ENCODE results near the gene A3GALT2. TPM values are rescaled to one million over a fixed set of nuclear protein-coding genes. Genes with fewer than 3 reads are reported as not detected.

Gene A3GALT2
- total RNA-seq, 2 experiments from 2014 or later: not detected

- TF ChIP-seq CTCF (IDR thresholded peaks at IDR 0.05): no peak
- ATAC-seq (no peak), DNase-seq (no peak)
- Mint-ChIP-seq H3K36me3 (ENCODE audit: low read depth) (peaks cover 30% of the 10 kb centered on the region), H3K4me3 (no peak overlapping the region), H3K27me3 (no peaks in the 10 kb centered on the region), H3K9me3 (no peaks in the 10 kb centered on the region), H3K4me1 (ENCODE audit: low read depth) (no peaks in the 10 kb centered on the region), H3K27ac (no peak overlapping the region)
- intact Hi-C loops (cut with micrococcal nuclease): no loop called here
- ChIA-PET CTCF (no interaction called here), POLR2A (no interaction called here)
Measured at GRCh38 chr1:33326785-33327184, 5.9 kb upstream of the A3GALT2 start.

GRCh38 chr1:33324677-33325575 lies 4.0 kb upstream of the A3GALT2 start:
- H3K4me1 Mint-ChIP-seq (ENCODE audit: low read depth): no peaks in the 10 kb centered on the region
- no peak for TF ChIP-seq CTCF (IDR thresholded peaks at IDR 0.05)
- no peak overlapping the region for H3K4me3 Mint-ChIP-seq
- no peaks in the 10 kb centered on the region for H3K27me3 Mint-ChIP-seq
- no peak overlapping the region for H3K27ac Mint-ChIP-seq
- CTCF ChIA-PET: no interaction called here
- POLR2A ChIA-PET: no interaction called here
- DNase-seq (no peak), ATAC-seq (no peak)
- peaks cover 29% of the 10 kb centered on the region for H3K36me3 Mint-ChIP-seq (ENCODE audit: low read depth)
- intact Hi-C loops (cut with micrococcal nuclease): no loop called here
- no peaks in the 10 kb centered on the region for H3K9me3 Mint-ChIP-seq

GRCh38 chr1:33323663-33324477 lies 3.0 kb upstream of the A3GALT2 start:
- intact Hi-C loops (cut with micrococcal nuclease): no loop called here
- no peaks in the 10 kb centered on the region for H3K27me3 Mint-ChIP-seq
- H3K9me3 Mint-ChIP-seq: no peaks in the 10 kb centered on the region
- no peak overlapping the region for H3K27ac Mint-ChIP-seq
- peaks cover 22% of the 10 kb centered on the region for H3K36me3 Mint-ChIP-seq (ENCODE audit: low read depth)
- H3K4me1 Mint-ChIP-seq (ENCODE audit: low read depth): no peaks in the 10 kb centered on the region
- ATAC-seq (no peak), DNase-seq (no peak)
- no peak for TF ChIP-seq CTCF (IDR thresholded peaks at IDR 0.05)
- no peak overlapping the region for H3K4me3 Mint-ChIP-seq
- POLR2A ChIA-PET: no interaction called here
- CTCF ChIA-PET: interaction anchor here (1.9 kb wide), 1 partner anchor 28 kb away, joined by 6 read pairs; no protein-coding TSS in a partner anchor

- no peak for DNase-seq
- no peak for TF ChIP-seq CTCF (IDR thresholded peaks at IDR 0.05)
- Mint-ChIP-seq H3K4me3 (no peak overlapping the region), H3K27ac (no peak overlapping the region), H3K36me3 (ENCODE audit: low read depth) (peaks cover 16% of the 10 kb centered on the region), H3K27me3 (no peaks in the 10 kb centered on the region), H3K9me3 (no peaks in the 10 kb centered on the region), H3K4me1 (ENCODE audit: low read depth) (no peaks in the 10 kb centered on the region)
- ATAC-seq: no peak
- CTCF ChIA-PET: interaction anchor here (1.1 to 1.9 kb wide), 2 partner anchors 25 to 27 kb away, joined by 3 to 6 read pairs; no protein-coding TSS in a partner anchor
- intact Hi-C loops (cut with micrococcal nuclease): no loop called here
- POLR2A ChIA-PET: no interaction called here
Measured at GRCh38 chr1:33322870-33323585, 2.1 kb upstream of the A3GALT2 start.

All from activated CD8-positive, alpha-beta T cell treated with anti-CD3 and anti-CD28 coated beads for 36 hours (primary cell).